ENCODE measurements around the gene IFITM2.
A peak's percentile ranks its signal among the peaks of the same experiment; 100 is the strongest.
"Not testable (repeated sequence)": the region's sequence is repeated elsewhere in the genome, so short reads cannot be mapped to it uniquely, and the experiment has no call there.

The IFITM2 gene

GRCh38 chr11:307766-308708 is at the start of gene IFITM2:
Gene IFITM2, plus strand, starts transcription at chr11:307816. Its CDS starts 377 bp downstream, at chr11:308193.
- intact Hi-C loops (cut with DNase I) = loop anchor here (10.0 kb wide), 1 partner anchor 47 kb away; no protein-coding TSS in a partner anchor
- peak in 4 of 10 donors; percentile 26 to 75 (median 49) for DNase-seq

- DNase-seq = no peak
- intact Hi-C loops (cut with DNase I) = loop anchor here (10.0 kb wide), 1 partner anchor 95 kb away; no protein-coding TSS in a partner anchor
These were observed 48.2 kb upstream of the IFITM2 start for GRCh38 chr11:259413-259812.

- no peak for DNase-seq
- intact Hi-C loops (cut with DNase I) = no loop called here
These were observed 46.0 kb upstream of the IFITM2 start for GRCh38 chr11:261624-262023.

GRCh38 chr11:266676-267439 is 40.8 kb upstream of the IFITM2 start:
- no peak for DNase-seq
- intact Hi-C loops (cut with DNase I) = no loop called here

GRCh38 chr11:267491-267994 is 40.1 kb upstream of the IFITM2 start:
- intact Hi-C loops (cut with DNase I) = no loop called here
- no peak for DNase-seq

- DNase-seq = peak in 1 of 10 donors; percentile 56
- intact Hi-C loops (cut with DNase I) = not testable (repeated sequence)
These were observed 38.9 kb upstream of the IFITM2 start for GRCh38 chr11:268716-269145.

GRCh38 chr11:269146-269890 is 38.3 kb upstream of the IFITM2 start:
- DNase-seq = no peak
- intact Hi-C loops (cut with DNase I) = no loop called here

- DNase-seq = peak in 1 of 10 donors; percentile 79
- intact Hi-C loops (cut with DNase I) = no loop called here
These were observed 36.9 kb upstream of the IFITM2 start for GRCh38 chr11:270451-271318.

GRCh38 chr11:271319-271715 is 36.3 kb upstream of the IFITM2 start:
- DNase-seq = no peak
- intact Hi-C loops (cut with DNase I) = no loop called here

- no peak for DNase-seq
- intact Hi-C loops (cut with DNase I) = no loop called here
These were observed 35.3 kb upstream of the IFITM2 start for GRCh38 chr11:272195-272930.

GRCh38 chr11:272931-273198 is 34.8 kb upstream of the IFITM2 start:
- no peak for DNase-seq
- intact Hi-C loops (cut with DNase I) = no loop called here

- DNase-seq = no peak
- intact Hi-C loops (cut with DNase I) = no loop called here
These were observed 31.4 kb upstream of the IFITM2 start for GRCh38 chr11:276219-276618.

- intact Hi-C loops (cut with DNase I) = no loop called here
- peak in 3 of 10 donors; percentile 11 to 72 (median 61) for DNase-seq
These were observed 29.3 kb upstream of the IFITM2 start, which contains the start of gene NLRP6 for GRCh38 chr11:278001-278951. Gene NLRP6, plus strand, starts transcription at chr11:278407. Its CDS starts 163 bp downstream, at chr11:278570.

- intact Hi-C loops (cut with DNase I) = no loop called here
- DNase-seq = peak in 3 of 10 donors; percentile 5 to 77 (median 71)
These were observed 28.3 kb upstream of the IFITM2 start for GRCh38 chr11:279040-279965.

- intact Hi-C loops (cut with DNase I) = no loop called here
- peak in 2 of 10 donors; percentile 2 to 80 for DNase-seq
These were observed 27.5 kb upstream of the IFITM2 start for GRCh38 chr11:279966-280705.
